ENCODE data around the gene ANKH.

ANKH gene

DNA sequence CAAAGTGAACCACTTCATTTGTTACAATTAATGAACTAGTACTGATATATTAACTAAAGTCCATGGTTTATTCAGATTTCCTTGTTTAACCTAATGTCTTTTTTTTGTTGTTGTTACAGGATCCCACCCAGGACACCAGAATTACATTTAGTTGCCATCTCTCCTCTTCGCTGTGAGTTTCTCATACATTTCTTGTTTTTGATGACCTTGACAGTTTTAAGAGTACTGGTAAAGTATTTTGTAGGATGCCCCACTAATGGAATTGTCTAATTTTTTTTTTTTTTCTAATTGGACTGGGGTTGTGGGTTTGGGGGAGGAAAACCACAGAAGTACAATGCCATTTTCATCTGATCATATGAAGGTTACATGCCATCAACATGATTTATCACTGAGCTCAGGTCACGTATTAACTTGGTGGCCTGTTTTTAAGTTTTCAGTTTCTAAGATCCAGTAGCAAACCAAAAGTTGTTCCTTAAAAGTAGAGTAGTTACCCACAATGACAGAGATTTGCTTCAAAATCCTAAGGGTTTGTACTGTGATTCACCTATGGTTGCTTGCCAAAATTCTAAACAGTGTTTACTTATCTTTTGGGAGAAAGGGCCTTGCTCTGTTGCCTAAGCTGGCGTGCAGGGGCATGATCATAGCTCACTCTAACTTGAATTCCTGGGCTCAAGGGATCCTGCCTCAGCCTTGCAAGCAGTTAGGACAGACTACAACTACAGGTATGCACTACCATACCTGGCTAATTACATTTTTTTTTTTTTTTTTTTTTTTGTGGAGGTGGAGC is 211.6 kb downstream of the ANKH start:
- H3K4me2 ChIP-seq (ENCODE audit: low read length) = no peak overlapping the region
- peaks cover 19% of the 10 kb centered on the region for H3K79me2 ChIP-seq (ENCODE audit: control insufficient read depth, low read length)
- peaks cover 49% of the 10 kb centered on the region for H3K4me1 ChIP-seq (ENCODE audit: control insufficient read depth, low read length)

DNA sequence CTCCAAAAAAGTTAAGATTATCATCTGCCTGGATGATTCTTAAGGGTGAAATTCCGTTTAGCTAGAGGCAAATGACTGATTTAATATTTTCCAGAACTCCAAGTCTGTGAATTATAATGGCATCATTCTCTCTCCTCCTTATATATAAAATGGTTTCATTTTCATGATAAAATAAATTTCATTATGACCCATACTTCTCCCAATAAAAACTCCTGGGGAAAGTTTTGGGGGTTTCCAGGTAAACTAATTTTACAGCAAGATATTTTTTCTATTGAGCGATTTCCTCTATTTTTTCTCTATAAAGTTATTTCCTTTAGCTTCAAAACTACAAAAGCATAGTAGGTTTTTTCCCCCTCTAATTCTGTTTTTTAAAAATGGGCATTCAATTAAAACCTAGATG is 214.7 kb downstream of the ANKH start:
- no peaks in the 10 kb centered on the region for H3K79me2 ChIP-seq (ENCODE audit: control insufficient read depth, low read length)
- no peaks in the 10 kb centered on the region for H3K9me3 ChIP-seq (ENCODE audit: control insufficient read depth, insufficient read depth, low read length)
- H4K20me1 ChIP-seq (ENCODE audit: control insufficient read depth, insufficient read depth, low read depth, low read length) = no peaks in the 10 kb centered on the region
- H3F3A ChIP-seq (ENCODE audit: control insufficient read depth, insufficient read depth) = no peaks in the 10 kb centered on the region
- TF ChIP-seq, protein P1, sequence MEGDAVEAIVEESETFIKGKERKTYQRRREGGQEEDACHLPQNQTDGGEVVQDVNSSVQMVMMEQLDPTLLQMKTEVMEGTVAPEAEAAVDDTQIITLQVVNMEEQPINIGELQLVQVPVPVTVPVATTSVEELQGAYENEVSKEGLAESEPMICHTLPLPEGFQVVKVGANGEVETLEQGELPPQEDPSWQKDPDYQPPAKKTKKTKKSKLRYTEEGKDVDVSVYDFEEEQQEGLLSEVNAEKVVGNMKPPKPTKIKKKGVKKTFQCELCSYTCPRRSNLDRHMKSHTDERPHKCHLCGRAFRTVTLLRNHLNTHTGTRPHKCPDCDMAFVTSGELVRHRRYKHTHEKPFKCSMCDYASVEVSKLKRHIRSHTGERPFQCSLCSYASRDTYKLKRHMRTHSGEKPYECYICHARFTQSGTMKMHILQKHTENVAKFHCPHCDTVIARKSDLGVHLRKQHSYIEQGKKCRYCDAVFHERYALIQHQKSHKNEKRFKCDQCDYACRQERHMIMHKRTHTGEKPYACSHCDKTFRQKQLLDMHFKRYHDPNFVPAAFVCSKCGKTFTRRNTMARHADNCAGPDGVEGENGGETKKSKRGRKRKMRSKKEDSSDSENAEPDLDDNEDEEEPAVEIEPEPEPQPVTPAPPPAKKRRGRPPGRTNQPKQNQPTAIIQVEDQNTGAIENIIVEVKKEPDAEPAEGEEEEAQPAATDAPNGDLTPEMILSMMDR (IDR thresholded peaks at IDR 0.05; ENCODE audit: low read depth, low read length, poor library complexity, severe bottlenecking) = no peak
- no peak overlapping the region for H3K4me3 ChIP-seq (ENCODE audit: low read length)
- H3K4me2 ChIP-seq (ENCODE audit: low read length) = no peak overlapping the region; the same call in 1 of the 2 replicates
- H3K36me3 ChIP-seq (ENCODE audit: control insufficient read depth, low read length) = no peaks in the 10 kb centered on the region
- peaks cover 7% of the 10 kb centered on the region for H3K27me3 ChIP-seq (ENCODE audit: control insufficient read depth, low read length)
- peaks cover 29% of the 10 kb centered on the region for H3K4me1 ChIP-seq (ENCODE audit: control insufficient read depth, low read length)
- no peaks in the 10 kb centered on the region for H3K9me2 ChIP-seq (replicated peaks; ENCODE audit: control insufficient read depth, low read length)
- H3K27ac ChIP-seq (ENCODE audit: low read depth, low read length) = no peak overlapping the region

More for the DNA sequence above, 211.6 kb downstream of the ANKH start:
- Histone ChIP-seq H3K9me3 (ENCODE audit: control insufficient read depth, insufficient read depth, low read length) (no peaks in the 10 kb centered on the region), H3K27ac (ENCODE audit: low read depth, low read length) (no peak overlapping the region), H4K20me1 (ENCODE audit: control insufficient read depth, insufficient read depth, low read depth, low read length) (no peaks in the 10 kb centered on the region), H3K4me3 (ENCODE audit: low read length) (no peak overlapping the region), H3F3A (ENCODE audit: control insufficient read depth, insufficient read depth) (no peaks in the 10 kb centered on the region), H3K9me2 (replicated peaks; ENCODE audit: control insufficient read depth, low read length) (no peaks in the 10 kb centered on the region), H3K27me3 (ENCODE audit: control insufficient read depth, low read length) (no peaks in the 10 kb centered on the region), H3K36me3 (ENCODE audit: control insufficient read depth, low read length) (peaks cover 10% of the 10 kb centered on the region)
- TF ChIP-seq, protein P1 (IDR thresholded peaks at IDR 0.05; ENCODE audit: low read depth, low read length, poor library complexity, severe bottlenecking) = no peak
- no peak for TF ChIP-seq EZH2phosphoT487 (IDR thresholded peaks at IDR 0.05; ENCODE audit: borderline replicate concordance, low read length)

DNA sequence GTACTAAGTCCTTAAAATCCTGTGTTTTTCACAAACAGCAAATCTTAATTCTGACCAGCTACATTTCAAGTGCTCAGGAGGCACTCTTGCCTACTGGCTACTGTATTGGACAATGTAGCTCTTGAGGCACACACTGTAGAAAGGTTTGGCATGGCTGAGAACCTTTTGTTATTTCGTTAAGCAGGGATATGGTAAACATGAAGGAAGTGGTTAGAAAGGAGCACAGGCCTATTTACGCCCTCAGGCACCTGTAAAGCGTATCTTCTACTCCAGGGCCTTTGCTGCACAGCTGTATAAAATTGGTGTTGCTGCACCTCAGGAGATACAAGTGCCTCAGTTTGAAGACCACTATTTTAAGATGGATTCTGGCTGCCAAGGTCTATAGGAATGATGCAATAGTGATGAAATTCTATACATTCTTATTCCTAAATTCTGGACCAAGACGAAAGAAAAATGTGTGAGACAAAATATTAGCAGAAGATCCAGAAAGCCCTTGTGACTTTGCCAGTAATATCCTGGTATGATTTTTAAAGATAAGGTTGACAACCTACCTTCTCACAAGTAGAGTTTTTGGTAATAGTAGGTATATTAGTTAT is 216.3 kb downstream of the ANKH start:
- Histone ChIP-seq H3K9me2 (replicated peaks; ENCODE audit: control insufficient read depth, low read length) (no peaks in the 10 kb centered on the region), H3K79me2 (ENCODE audit: control insufficient read depth, low read length) (no peaks in the 10 kb centered on the region), H3K4me1 (ENCODE audit: control insufficient read depth, low read length) (peaks cover 15% of the 10 kb centered on the region), H4K20me1 (ENCODE audit: control insufficient read depth, insufficient read depth, low read depth, low read length) (no peaks in the 10 kb centered on the region), H3K36me3 (ENCODE audit: control insufficient read depth, low read length) (no peaks in the 10 kb centered on the region), H3K4me3 (ENCODE audit: low read length) (no peak overlapping the region), H3F3A (ENCODE audit: control insufficient read depth, insufficient read depth) (no peaks in the 10 kb centered on the region), H3K4me2 (ENCODE audit: low read length) (no peak overlapping the region), H3K9me3 (ENCODE audit: control insufficient read depth, insufficient read depth, low read length) (no peaks in the 10 kb centered on the region), H3K27me3 (ENCODE audit: control insufficient read depth, low read length) (peaks cover 7% of the 10 kb centered on the region), H3K27ac (ENCODE audit: low read depth, low read length) (no peak overlapping the region)
- TF ChIP-seq EZH2phosphoT487 (IDR thresholded peaks at IDR 0.05; ENCODE audit: borderline replicate concordance, low read length) = no peak
- TF ChIP-seq, protein P1 (IDR thresholded peaks at IDR 0.05; ENCODE audit: low read depth, low read length, poor library complexity, severe bottlenecking) = no peak

Measured in DOHH2 (cell line).